ENCODE data around the gene RPTOR. TPM values are rescaled to one million over a fixed set of nuclear protein-coding genes. Genes with fewer than 3 reads are reported as not detected.

The RPTOR gene
- total and polyA plus RNA-seq, 10 of the 15 experiments (the other 5 are each of a cell fraction or from before 2014, with no cell fraction given), result 0.18 to 32.1 (median 7.8) TPM

DNA sequence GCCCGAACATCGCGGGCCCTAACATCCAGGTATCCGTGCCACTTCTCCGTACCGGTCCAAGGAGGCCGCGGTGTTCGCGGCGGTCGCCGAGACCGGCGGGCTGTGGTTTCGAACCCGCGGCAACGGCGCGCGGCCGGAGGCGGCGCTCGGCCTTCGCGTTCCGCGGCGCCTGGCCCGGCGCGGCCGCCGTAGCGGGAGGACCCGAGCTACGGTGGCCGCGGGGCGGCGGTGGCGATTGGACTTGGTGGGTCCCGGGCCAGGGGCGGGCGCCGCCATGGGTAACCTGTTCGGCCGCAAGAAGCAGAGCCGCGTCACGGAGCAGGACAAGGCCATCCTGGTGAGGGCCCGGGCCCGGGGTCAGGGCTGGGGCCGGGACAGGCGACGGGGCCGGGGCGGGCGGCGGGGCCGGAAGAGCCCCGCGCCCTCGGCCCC lies 447.0 kb downstream of the RPTOR start, which contains the start of gene CHMP6 (continued):
- TF ChIP-seq, protein P1, sequence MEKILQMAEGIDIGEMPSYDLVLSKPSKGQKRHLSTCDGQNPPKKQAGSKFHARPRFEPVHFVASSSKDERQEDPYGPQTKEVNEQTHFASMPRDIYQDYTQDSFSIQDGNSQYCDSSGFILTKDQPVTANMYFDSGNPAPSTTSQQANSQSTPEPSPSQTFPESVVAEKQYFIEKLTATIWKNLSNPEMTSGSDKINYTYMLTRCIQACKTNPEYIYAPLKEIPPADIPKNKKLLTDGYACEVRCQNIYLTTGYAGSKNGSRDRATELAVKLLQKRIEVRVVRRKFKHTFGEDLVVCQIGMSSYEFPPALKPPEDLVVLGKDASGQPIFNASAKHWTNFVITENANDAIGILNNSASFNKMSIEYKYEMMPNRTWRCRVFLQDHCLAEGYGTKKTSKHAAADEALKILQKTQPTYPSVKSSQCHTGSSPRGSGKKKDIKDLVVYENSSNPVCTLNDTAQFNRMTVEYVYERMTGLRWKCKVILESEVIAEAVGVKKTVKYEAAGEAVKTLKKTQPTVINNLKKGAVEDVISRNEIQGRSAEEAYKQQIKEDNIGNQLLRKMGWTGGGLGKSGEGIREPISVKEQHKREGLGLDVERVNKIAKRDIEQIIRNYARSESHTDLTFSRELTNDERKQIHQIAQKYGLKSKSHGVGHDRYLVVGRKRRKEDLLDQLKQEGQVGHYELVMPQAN (conservative IDR thresholded peaks at IDR 0.05), result peak; percentile 72; the same call in 1 of the 2 replicates
- TF ChIP-seq STAT3 (IDR thresholded peaks at IDR 0.05; ENCODE audit: low read depth, low read length) (no peak), TBL1XR1 (IDR thresholded peaks at IDR 0.05; ENCODE audit: low read depth, low read length) (0 out of 2 replicates have a peak, but pooled peaks have one; percentile 31), GATAD2B (conservative IDR thresholded peaks at IDR 0.05; ENCODE audit: low read depth) (peak; percentile 83; the same call in 1 of the 2 replicates), JUNB (IDR thresholded peaks at IDR 0.05) (no peak), EED (IDR thresholded peaks at IDR 0.05; ENCODE audit: low read depth) (no peak), RAD21 (IDR thresholded peaks at IDR 0.05; ENCODE audit: insufficient read depth, low read depth, low read length) (no peak), MYC (IDR thresholded peaks at IDR 0.05; ENCODE audit: insufficient read depth, insufficient read length, insufficient replicate concordance, low read length, severe bottlenecking) (no peak), CEBPB (IDR thresholded peaks at IDR 0.05; ENCODE audit: borderline replicate concordance in 1 of 2, low read depth in 2 of 2, low read length in 2 of 2) (no peak), DPF2 (IDR thresholded peaks at IDR 0.05) (peak; percentile 86)
- TF ChIP-seq, protein P2, sequence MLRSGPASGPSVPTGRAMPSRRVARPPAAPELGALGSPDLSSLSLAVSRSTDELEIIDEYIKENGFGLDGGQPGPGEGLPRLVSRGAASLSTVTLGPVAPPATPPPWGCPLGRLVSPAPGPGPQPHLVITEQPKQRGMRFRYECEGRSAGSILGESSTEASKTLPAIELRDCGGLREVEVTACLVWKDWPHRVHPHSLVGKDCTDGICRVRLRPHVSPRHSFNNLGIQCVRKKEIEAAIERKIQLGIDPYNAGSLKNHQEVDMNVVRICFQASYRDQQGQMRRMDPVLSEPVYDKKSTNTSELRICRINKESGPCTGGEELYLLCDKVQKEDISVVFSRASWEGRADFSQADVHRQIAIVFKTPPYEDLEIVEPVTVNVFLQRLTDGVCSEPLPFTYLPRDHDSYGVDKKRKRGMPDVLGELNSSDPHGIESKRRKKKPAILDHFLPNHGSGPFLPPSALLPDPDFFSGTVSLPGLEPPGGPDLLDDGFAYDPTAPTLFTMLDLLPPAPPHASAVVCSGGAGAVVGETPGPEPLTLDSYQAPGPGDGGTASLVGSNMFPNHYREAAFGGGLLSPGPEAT (IDR thresholded peaks at IDR 0.05; ENCODE audit: low read depth), result no peak
- TF ChIP-seq, protein P3, sequence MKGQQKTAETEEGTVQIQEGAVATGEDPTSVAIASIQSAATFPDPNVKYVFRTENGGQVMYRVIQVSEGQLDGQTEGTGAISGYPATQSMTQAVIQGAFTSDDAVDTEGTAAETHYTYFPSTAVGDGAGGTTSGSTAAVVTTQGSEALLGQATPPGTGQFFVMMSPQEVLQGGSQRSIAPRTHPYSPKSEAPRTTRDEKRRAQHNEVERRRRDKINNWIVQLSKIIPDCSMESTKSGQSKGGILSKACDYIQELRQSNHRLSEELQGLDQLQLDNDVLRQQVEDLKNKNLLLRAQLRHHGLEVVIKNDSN (IDR thresholded peaks at IDR 0.05; ENCODE audit: borderline replicate concordance, extremely low read length, insufficient read depth, low read depth, low read length), result no peak
- TF ChIP-seq, protein P4, sequence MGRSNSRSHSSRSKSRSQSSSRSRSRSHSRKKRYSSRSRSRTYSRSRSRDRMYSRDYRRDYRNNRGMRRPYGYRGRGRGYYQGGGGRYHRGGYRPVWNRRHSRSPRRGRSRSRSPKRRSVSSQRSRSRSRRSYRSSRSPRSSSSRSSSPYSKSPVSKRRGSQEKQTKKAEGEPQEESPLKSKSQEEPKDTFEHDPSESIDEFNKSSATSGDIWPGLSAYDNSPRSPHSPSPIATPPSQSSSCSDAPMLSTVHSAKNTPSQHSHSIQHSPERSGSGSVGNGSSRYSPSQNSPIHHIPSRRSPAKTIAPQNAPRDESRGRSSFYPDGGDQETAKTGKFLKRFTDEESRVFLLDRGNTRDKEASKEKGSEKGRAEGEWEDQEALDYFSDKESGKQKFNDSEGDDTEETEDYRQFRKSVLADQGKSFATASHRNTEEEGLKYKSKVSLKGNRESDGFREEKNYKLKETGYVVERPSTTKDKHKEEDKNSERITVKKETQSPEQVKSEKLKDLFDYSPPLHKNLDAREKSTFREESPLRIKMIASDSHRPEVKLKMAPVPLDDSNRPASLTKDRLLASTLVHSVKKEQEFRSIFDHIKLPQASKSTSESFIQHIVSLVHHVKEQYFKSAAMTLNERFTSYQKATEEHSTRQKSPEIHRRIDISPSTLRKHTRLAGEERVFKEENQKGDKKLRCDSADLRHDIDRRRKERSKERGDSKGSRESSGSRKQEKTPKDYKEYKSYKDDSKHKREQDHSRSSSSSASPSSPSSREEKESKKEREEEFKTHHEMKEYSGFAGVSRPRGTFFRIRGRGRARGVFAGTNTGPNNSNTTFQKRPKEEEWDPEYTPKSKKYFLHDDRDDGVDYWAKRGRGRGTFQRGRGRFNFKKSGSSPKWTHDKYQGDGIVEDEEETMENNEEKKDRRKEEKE (IDR thresholded peaks at IDR 0.05), result peak; percentile 61; the same call in 1 of the 2 replicates
- TF ChIP-seq, protein P5, sequence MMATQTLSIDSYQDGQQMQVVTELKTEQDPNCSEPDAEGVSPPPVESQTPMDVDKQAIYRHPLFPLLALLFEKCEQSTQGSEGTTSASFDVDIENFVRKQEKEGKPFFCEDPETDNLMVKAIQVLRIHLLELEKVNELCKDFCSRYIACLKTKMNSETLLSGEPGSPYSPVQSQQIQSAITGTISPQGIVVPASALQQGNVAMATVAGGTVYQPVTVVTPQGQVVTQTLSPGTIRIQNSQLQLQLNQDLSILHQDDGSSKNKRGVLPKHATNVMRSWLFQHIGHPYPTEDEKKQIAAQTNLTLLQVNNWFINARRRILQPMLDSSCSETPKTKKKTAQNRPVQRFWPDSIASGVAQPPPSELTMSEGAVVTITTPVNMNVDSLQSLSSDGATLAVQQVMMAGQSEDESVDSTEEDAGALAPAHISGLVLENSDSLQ (IDR thresholded peaks at IDR 0.05), result no peak
- TF ChIP-seq, protein P6, sequence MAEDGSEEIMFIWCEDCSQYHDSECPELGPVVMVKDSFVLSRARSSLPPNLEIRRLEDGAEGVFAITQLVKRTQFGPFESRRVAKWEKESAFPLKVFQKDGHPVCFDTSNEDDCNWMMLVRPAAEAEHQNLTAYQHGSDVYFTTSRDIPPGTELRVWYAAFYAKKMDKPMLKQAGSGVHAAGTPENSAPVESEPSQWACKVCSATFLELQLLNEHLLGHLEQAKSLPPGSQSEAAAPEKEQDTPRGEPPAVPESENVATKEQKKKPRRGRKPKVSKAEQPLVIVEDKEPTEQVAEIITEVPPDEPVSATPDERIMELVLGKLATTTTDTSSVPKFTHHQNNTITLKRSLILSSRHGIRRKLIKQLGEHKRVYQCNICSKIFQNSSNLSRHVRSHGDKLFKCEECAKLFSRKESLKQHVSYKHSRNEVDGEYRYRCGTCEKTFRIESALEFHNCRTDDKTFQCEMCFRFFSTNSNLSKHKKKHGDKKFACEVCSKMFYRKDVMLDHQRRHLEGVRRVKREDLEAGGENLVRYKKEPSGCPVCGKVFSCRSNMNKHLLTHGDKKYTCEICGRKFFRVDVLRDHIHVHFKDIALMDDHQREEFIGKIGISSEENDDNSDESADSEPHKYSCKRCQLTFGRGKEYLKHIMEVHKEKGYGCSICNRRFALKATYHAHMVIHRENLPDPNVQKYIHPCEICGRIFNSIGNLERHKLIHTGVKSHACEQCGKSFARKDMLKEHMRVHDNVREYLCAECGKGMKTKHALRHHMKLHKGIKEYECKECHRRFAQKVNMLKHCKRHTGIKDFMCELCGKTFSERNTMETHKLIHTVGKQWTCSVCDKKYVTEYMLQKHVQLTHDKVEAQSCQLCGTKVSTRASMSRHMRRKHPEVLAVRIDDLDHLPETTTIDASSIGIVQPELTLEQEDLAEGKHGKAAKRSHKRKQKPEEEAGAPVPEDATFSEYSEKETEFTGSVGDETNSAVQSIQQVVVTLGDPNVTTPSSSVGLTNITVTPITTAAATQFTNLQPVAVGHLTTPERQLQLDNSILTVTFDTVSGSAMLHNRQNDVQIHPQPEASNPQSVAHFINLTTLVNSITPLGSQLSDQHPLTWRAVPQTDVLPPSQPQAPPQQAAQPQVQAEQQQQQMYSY (CRISPR knock-in tag; IDR thresholded peaks at IDR 0.05), result no peak
